Measurements from ENCODE around the gene YARS2. TPM values are rescaled to one million over a fixed set of nuclear protein-coding genes. Genes with fewer than 3 reads are reported as not detected.

Gene YARS2
- total RNA-seq, 2 experiments from 2014 or later = 20.1 to 24.8 TPM

DNA sequence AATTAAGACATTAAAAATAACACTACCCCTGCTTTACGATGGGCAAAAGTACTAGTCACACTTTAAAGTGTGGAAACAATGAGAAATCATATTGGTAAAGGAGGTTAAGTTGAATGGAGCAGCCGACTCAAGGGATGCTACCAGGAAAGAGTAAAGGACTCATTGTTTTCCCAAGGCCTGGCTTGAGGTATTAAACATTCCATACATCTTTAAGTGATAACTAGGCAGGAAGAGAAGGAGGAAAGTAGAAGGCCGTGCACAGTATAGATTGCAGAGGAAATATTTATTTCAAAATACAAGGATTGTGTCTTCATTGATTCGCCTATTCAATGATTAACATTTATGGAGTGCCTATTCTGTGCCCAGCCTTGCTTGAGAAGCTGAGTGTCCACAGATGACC lies 20.6 kb upstream of the YARS2 start:
- H3K4me1 Mint-ChIP-seq (ENCODE audit: low read depth) = no peaks in the 10 kb centered on the region
- intact Hi-C loops (cut with micrococcal nuclease) = no loop called here

DNA sequence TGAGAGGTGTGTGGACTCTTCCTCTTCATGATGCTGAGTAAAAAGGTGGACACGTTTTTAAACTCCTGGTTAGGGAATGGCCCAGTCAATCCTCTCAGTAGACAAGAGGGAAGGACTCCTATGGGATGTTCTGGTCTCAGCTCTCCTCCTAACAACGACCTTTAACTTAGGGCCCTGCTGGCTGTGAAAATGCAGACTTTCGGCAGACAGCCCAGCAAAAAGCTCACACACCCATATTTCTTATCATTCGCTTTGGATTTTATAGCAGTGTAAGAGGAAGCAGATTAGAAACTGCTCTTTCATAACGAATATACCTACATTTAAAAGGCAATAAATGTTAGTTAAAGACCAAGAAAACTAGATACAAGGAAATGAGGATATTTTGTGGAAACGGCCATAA lies 18.0 kb upstream of the YARS2 start:
- CTCF ChIA-PET = interaction anchor here (0.6 to 2.1 kb wide), 2 partner anchors 17 to 406 kb away, joined by 4 to 5 read pairs; partner anchors contain the start of gene YARS2
- Mint-ChIP-seq H3K9me3 (no peaks in the 10 kb centered on the region), H3K36me3 (ENCODE audit: low read depth) (no peaks in the 10 kb centered on the region), H3K4me1 (ENCODE audit: low read depth) (no peaks in the 10 kb centered on the region), H3K4me3 (no peak overlapping the region), H3K27ac (no peak overlapping the region), H3K27me3 (ENCODE audit: low read depth) (peaks cover 13% of the 10 kb centered on the region)
- intact Hi-C loops (cut with micrococcal nuclease) = no loop called here
- no peak for DNase-seq

More for the DNA sequence above, 20.6 kb upstream of the YARS2 start:
- no peak for DNase-seq
- no peak overlapping the region for H3K4me3 Mint-ChIP-seq
- no peak overlapping the region for H3K27ac Mint-ChIP-seq
- peaks cover 19% of the 10 kb centered on the region for H3K27me3 Mint-ChIP-seq (ENCODE audit: low read depth)
- CTCF ChIA-PET = no interaction called here
- no peaks in the 10 kb centered on the region for H3K36me3 Mint-ChIP-seq (ENCODE audit: low read depth)
- no peaks in the 10 kb centered on the region for H3K9me3 Mint-ChIP-seq

DNA sequence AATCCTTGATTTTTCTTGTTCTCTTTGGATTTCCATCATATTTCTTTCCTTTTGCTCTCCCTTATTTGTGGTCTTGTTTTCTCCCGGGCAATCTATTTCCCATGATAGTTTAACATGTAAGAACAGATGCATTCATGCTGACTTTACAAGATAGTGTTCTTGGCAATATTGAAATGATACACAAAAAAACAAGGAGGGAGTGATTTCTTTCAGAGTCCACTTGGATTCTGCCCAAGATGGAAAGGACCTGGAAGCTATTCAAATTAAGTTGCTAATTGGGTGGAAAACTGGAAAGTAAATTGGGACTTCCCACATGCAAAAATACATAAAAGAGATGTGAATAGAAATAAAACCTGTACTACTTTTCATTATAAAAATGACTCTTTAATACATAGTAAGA lies 14.4 kb upstream of the YARS2 start:
- H3K27me3 Mint-ChIP-seq (ENCODE audit: low read depth) = peaks cover 9% of the 10 kb centered on the region
- no peaks in the 10 kb centered on the region for H3K4me1 Mint-ChIP-seq (ENCODE audit: low read depth)
- intact Hi-C loops (cut with micrococcal nuclease) = no loop called here
- no peak overlapping the region for H3K27ac Mint-ChIP-seq
- H3K9me3 Mint-ChIP-seq = no peaks in the 10 kb centered on the region
- CTCF ChIA-PET = interaction anchor here (0.6 to 0.9 kb wide), 2 partner anchors 27 to 32 kb away, joined by 3 read pairs; no protein-coding TSS in a partner anchor
- no peak for DNase-seq
- H3K36me3 Mint-ChIP-seq (ENCODE audit: low read depth) = no peaks in the 10 kb centered on the region
- H3K4me3 Mint-ChIP-seq = no peak overlapping the region

DNA sequence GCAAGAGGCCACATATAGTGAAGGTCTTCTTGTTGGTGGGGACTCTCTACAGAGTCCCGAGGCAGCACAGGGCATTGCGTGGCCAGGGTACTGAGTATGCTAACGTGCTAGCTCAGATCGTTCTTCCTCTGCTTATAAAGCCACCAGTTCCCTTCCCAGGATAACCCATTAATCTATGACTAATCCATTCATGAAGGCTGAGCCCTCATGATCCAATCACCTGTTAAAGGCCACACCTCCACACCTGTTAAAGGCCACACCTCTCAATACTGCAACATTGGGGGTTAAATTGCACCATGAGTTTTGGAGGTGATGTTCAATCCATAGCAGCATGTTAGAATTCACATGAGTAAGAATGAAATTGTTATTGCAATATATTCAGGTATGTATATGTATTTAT lies 12.8 kb upstream of the YARS2 start:
- intact Hi-C loops (cut with micrococcal nuclease) = no loop called here
- CTCF ChIA-PET = no interaction called here
- Mint-ChIP-seq H3K36me3 (ENCODE audit: low read depth) (no peaks in the 10 kb centered on the region), H3K4me3 (no peak overlapping the region), H3K9me3 (no peaks in the 10 kb centered on the region), H3K27me3 (ENCODE audit: low read depth) (peaks cover 5% of the 10 kb centered on the region), H3K4me1 (ENCODE audit: low read depth) (no peaks in the 10 kb centered on the region), H3K27ac (no peak overlapping the region)
- DNase-seq = no peak

DNA sequence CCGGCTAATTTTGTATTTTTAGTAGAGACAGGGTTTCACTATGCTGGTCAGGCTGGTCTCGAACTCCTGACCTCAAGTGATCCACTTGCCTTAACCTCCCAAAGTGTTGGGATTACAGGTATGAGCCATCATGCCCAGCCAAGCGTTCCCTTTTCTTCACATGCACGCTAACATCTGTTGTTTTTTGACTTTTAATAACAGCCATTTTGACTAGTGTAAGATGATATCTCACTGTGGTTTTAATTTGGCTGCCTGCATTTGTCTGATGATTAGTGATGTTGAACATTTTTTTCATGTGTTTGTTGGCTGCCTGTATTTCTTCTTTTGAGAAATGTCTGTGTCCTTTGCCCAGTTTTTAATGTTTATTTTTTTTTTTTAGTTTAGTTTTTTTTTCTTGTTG lies 10.2 kb upstream of the YARS2 start:
- Mint-ChIP-seq H3K27me3 (ENCODE audit: low read depth) (peaks cover 7% of the 10 kb centered on the region), H3K36me3 (ENCODE audit: low read depth) (no peaks in the 10 kb centered on the region), H3K9me3 (no peaks in the 10 kb centered on the region), H3K27ac (no peak overlapping the region), H3K4me3 (no peak overlapping the region), H3K4me1 (ENCODE audit: low read depth) (no peaks in the 10 kb centered on the region)
- CTCF ChIA-PET = no interaction called here
- intact Hi-C loops (cut with micrococcal nuclease) = no loop called here
- DNase-seq = no peak

DNA sequence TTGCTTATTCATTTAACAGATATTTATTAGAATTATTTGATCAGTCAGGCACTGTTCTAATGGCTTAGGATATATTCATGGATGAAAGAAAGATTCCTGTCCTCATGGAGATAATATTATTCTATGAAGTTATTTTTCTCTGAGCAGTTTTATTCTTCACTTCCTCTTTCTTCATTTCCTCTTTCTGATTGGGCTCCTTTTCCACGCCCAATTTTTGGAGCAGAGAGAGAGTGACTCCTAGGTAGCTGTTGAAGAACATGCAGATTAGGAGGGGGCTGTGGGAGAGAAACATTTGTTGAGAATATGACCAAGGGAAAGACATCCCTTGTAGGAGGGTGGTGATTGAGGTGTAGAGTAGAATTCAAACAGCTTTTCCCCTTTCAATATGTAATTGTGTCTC lies 6.0 kb upstream of the YARS2 start:
- DNase-seq = no peak

DNA sequence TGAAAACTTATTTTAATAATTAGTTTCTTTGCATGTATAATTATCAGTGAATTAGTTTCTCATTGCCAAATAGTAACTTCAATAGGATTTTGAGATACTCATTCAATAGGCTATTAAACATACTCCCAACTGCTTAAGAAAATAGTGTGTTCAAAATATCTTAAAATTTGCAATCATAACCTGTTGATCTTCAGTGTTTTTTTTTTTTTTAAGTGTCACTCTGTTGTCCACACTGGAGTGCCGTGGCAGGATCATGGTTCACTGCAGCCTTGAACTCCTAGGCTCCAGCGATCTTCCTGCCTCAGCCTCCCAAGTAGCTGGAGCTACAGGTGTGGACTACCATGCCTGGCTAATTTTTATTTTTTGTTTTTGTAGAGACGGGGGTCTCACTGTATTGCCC lies 1.5 kb upstream of the YARS2 start:
- CTCF ChIA-PET = interaction anchor here (0.7 to 3.6 kb wide), 5 partner anchors 16 to 1264 kb away, joined by 3 to 49 read pairs (median 5); partner anchors contain the start of gene ALG10
- no peak overlapping the region for H3K27ac Mint-ChIP-seq
- no peaks in the 10 kb centered on the region for H3K9me3 Mint-ChIP-seq
- no peak overlapping the region for H3K4me3 Mint-ChIP-seq
- H3K36me3 Mint-ChIP-seq (ENCODE audit: low read depth) = peaks cover 11% of the 10 kb centered on the region
- no peak for DNase-seq
- peaks cover 2% of the 10 kb centered on the region for H3K27me3 Mint-ChIP-seq (ENCODE audit: low read depth)
- intact Hi-C loops (cut with micrococcal nuclease) = loop anchor here (5.0 to 10.0 kb wide), 5 partner anchors 140 to 1435 kb away; partner anchors contain the start of gene PKP2
- peaks cover 16% of the 10 kb centered on the region for H3K4me1 Mint-ChIP-seq (ENCODE audit: low read depth)

More for the DNA sequence above, 6.0 kb upstream of the YARS2 start:
- no peak overlapping the region for H3K27ac Mint-ChIP-seq
- H3K4me1 Mint-ChIP-seq (ENCODE audit: low read depth) = no peaks in the 10 kb centered on the region
- H3K36me3 Mint-ChIP-seq (ENCODE audit: low read depth) = no peaks in the 10 kb centered on the region
- intact Hi-C loops (cut with micrococcal nuclease) = no loop called here
- H3K4me3 Mint-ChIP-seq = no peak overlapping the region
- CTCF ChIA-PET = no interaction called here
- peaks cover 3% of the 10 kb centered on the region for H3K27me3 Mint-ChIP-seq (ENCODE audit: low read depth)
- H3K9me3 Mint-ChIP-seq = no peaks in the 10 kb centered on the region

DNA sequence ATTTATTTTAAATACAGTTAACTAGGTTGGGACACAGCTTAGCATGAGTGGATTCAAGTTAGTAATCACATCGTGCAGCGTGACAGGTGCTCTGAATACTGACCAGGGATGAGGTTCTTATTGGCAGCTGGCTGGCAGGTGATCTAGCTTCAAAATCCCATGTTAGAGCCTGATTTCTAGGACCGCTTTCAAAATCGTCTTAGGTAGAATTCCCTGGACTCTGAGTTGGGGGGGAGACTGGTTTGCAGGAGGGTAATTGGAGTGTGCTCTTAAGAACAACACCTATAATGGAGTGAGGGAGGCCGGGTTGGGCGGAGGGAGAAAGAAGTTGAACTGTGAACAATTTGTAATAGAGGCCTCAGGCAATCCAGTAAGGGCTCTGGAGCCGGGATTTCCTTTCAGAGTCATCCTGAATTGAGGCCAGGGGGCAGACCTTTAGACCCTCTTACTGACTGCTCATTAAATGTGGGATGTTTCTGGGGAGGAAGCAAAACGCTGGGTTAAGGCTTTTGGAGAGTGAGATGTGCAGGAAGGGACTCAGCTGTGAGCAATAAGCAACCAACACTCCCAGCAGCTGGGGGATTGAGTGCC lies 874 bp upstream of the YARS2 start:
- no peaks in the 10 kb centered on the region for H3K27me3 Mint-ChIP-seq (ENCODE audit: low read depth)
- intact Hi-C loops (cut with micrococcal nuclease) = loop anchor here (1.0 to 10.0 kb wide), 7 partner anchors 141 to 1462 kb away; partner anchors contain the start of gene PKP2
- H3K27ac Mint-ChIP-seq = peak overlapping the region; percentile 92
- CTCF ChIA-PET = interaction anchor here (0.6 to 3.6 kb wide), 16 partner anchors 10 to 1276 kb away, joined by 3 to 49 read pairs (median 4); partner anchors contain the start of gene ALG10
- peak overlapping the region; percentile 89 for H3K4me3 Mint-ChIP-seq
- no peaks in the 10 kb centered on the region for H3K9me3 Mint-ChIP-seq
- peaks cover 11% of the 10 kb centered on the region for H3K36me3 Mint-ChIP-seq (ENCODE audit: low read depth)
- DNase-seq = no peak
- peaks cover 16% of the 10 kb centered on the region for H3K4me1 Mint-ChIP-seq (ENCODE audit: low read depth)

DNA sequence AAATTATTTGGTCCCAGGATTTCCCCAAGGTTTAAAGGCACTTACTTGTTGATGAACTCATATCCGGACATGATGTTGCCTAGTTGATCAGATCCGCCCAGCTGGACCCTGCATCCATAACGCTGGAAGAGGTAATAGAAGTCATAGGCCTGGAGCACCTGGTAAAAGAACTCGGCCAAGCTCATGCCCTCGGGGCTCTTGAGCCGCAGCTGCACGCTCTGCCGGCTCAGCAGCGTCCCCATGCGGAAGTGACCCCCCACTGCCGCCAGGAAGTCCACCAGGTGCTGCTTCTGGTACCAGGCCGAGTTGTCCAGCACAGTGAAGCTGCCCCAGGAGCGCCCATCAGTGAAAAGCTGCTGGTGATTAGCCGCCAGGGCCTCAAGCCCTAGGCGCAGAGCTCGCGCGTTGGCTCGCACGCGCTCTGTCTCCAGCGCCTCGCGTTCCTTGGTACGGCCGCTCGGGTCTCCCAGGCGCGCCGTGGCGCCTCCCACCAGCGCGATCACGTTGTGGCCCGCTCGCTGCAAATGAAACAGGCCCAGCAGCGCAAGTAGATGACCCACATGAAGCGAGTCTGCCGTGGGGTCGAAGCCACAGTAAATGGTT lies 545 bp downstream of the YARS2 start:
- peaks cover 14% of the 10 kb centered on the region for H3K36me3 Mint-ChIP-seq (ENCODE audit: low read depth)
- no peaks in the 10 kb centered on the region for H3K27me3 Mint-ChIP-seq (ENCODE audit: low read depth)
- peak overlapping the region; percentile 89 for H3K4me3 Mint-ChIP-seq
- intact Hi-C loops (cut with micrococcal nuclease) = loop anchor here (1.0 to 10.0 kb wide), 13 partner anchors 76 to 1433 kb away; partner anchors contain the start of genes ALG10, DNM1L, FGD4 and PKP2
- H3K4me1 Mint-ChIP-seq (ENCODE audit: low read depth) = peaks cover 16% of the 10 kb centered on the region
- CTCF ChIA-PET = interaction anchor here (0.6 to 3.6 kb wide), 30 partner anchors 9 to 1368 kb away, joined by 3 to 49 read pairs (median 4); partner anchors contain the start of genes ALG10 and PKP2
- H3K9me3 Mint-ChIP-seq = no peaks in the 10 kb centered on the region
- peak overlapping the region; percentile 92 for H3K27ac Mint-ChIP-seq
- peak; percentile 77 for DNase-seq

DNA sequence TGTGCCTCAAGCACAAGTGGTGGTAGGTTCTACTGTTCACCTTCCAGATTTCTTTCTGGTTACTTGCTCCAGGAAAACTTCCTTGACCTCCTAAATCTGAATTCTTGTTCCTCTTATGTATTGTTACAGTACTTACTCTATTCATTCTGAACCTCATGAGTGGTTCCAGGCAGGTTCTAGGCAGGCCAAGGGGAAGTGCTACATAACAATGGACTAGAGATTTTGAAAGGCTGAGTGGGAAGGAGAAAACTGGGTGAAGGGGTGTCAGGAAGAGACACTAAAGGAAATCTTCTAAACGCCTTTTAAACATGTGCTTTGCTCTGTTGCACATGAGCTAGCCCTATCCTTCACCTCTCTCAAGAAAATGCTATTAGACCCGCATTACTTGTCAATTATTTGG lies 1.6 kb downstream of the YARS2 start:
- Mint-ChIP-seq H3K27ac (peak overlapping the region; percentile 92), H3K36me3 (ENCODE audit: low read depth) (peaks cover 17% of the 10 kb centered on the region), H3K4me1 (ENCODE audit: low read depth) (peaks cover 16% of the 10 kb centered on the region), H3K9me3 (no peaks in the 10 kb centered on the region), H3K27me3 (ENCODE audit: low read depth) (no peaks in the 10 kb centered on the region), H3K4me3 (peak overlapping the region; percentile 89)
- intact Hi-C loops (cut with micrococcal nuclease) = loop anchor here (10.0 kb wide), 2 partner anchors 619 to 851 kb away; no protein-coding TSS in a partner anchor
- CTCF ChIA-PET = interaction anchor here (0.6 to 3.6 kb wide), 9 partner anchors 11 to 1267 kb away, joined by 3 to 49 read pairs (median 6); partner anchors contain the start of gene ALG10
- no peak for DNase-seq

DNA sequence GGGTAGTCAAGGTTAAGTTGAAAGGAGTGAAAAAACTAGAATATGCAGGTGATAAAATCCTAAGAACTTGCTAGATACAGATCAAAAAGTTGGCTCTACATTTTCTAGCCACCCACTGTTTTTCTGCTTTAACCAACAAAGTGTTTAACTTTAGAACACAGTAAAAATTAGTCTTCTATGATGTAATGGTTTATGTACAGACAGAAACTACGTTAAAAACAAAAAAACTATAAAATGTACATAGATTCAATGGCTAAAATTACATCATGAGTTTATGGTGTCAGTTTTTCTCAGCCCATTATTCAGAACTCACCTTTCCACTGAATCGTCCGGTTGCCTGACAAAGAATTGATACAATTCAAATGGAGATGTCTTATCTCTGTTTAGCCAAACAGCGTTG lies 2.1 kb downstream of the YARS2 start:
- CTCF ChIA-PET = interaction anchor here (1.4 kb wide), 1 partner anchor 1100 kb away, joined by 6 read pairs; no protein-coding TSS in a partner anchor
- DNase-seq = no peak
- H3K36me3 Mint-ChIP-seq (ENCODE audit: low read depth) = peaks cover 17% of the 10 kb centered on the region
- intact Hi-C loops (cut with micrococcal nuclease) = loop anchor here (10.0 kb wide), 2 partner anchors 619 to 851 kb away; no protein-coding TSS in a partner anchor
- H3K4me1 Mint-ChIP-seq (ENCODE audit: low read depth) = peaks cover 16% of the 10 kb centered on the region
- peak overlapping the region; percentile 89 for H3K4me3 Mint-ChIP-seq
- H3K27me3 Mint-ChIP-seq (ENCODE audit: low read depth) = no peaks in the 10 kb centered on the region
- peak overlapping the region; percentile 92 for H3K27ac Mint-ChIP-seq
- H3K9me3 Mint-ChIP-seq = no peaks in the 10 kb centered on the region

DNA sequence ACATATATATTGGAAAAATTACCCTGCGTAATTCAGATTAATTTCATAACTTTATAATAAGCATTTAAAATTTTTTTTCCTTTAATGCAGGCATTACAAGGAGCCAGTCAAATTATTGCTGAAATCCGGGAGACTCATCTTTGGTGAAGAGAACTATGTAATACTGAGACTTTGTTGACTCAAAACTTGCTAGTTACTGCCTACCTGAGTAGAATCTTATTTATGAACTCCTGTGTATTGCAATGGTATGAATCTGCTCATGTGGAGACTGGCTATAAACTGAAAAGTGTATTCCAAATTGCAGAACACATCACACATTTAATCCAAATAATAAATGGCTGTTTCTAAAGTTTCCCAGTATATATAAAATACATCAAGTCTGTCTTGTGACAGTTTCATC lies 12.4 kb downstream of the YARS2 start:
- no peak for DNase-seq
- no peak overlapping the region for H3K4me3 Mint-ChIP-seq
- intact Hi-C loops (cut with micrococcal nuclease) = no loop called here
- peaks cover 15% of the 10 kb centered on the region for H3K4me1 Mint-ChIP-seq (ENCODE audit: low read depth)
- H3K27me3 Mint-ChIP-seq (ENCODE audit: low read depth) = no peaks in the 10 kb centered on the region
- CTCF ChIA-PET = interaction anchor here (2.3 kb wide), 1 partner anchor 12 kb away, joined by 8 read pairs; the partner anchor contains the start of gene YARS2
- H3K36me3 Mint-ChIP-seq (ENCODE audit: low read depth) = peaks cover 26% of the 10 kb centered on the region
- H3K9me3 Mint-ChIP-seq = no peaks in the 10 kb centered on the region
- no peak overlapping the region for H3K27ac Mint-ChIP-seq
